ENCODE measurements around the gene ISG20L2. TPM values are rescaled to one million over a fixed set of nuclear protein-coding genes. Genes with fewer than 3 reads are reported as not detected.
"Not testable (repeated sequence)": the region's sequence is repeated elsewhere in the genome, so short reads cannot be mapped to it uniquely, and the experiment has no call there.

The ISG20L2 gene
- 12.4 TPM for total RNA-seq
- long read RNA-seq, transcript ISG20L2-202 (4 exons, 2,310 nt) = major isoform, 6 of 22 reads
- long read RNA-seq, transcript ISG20L2-201 (3 exons, 3,303 nt) = major isoform, 6 of 22 reads
- long read RNA-seq, partial matches to known transcripts = 5 of 22 reads
- long read RNA-seq, other reads (novel, unspliced or antisense) = 5 of 22 reads

- intact Hi-C loops (cut with DNase I) = loop anchor here (1.0 to 5.0 kb wide), 5 partner anchors 38 to 163 kb away; partner anchors contain the start of genes INSRR, PEAR1 and PRCC
Observed at GRCh38 chr1:156728599-156729462, at the start of gene ISG20L2. Gene ISG20L2 (minus strand): TSS chr1:156728766. CDS start chr1:156727652, 1,114 bp downstream.

DNA sequence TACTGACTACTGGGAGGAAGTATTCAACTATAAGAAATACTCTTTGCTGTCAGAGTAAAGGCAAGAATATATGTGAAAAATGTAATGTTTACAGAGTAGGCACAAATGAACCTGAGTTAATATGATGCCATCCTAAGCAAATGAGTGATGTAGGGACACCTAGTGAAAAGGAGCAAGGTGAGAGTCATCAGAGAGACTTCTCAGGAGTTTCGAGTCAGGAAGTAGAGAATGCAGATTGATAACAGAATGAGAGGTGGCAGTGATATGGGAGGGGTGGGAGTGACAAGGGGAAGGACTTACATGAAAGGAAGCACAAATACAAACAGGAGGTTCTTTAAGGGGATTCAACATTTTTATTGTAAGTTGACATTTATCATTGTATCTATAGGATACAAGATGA is 49.0 kb upstream of the ISG20L2 start:
- no peak for DNase-seq (ENCODE audit: low spot score)
- intact Hi-C loops (cut with DNase I) = no loop called here

More at GRCh38 chr1:156728599-156729462, at the start of gene ISG20L2:
- DNase-seq (ENCODE audit: low spot score) = peak; percentile 98

DNA sequence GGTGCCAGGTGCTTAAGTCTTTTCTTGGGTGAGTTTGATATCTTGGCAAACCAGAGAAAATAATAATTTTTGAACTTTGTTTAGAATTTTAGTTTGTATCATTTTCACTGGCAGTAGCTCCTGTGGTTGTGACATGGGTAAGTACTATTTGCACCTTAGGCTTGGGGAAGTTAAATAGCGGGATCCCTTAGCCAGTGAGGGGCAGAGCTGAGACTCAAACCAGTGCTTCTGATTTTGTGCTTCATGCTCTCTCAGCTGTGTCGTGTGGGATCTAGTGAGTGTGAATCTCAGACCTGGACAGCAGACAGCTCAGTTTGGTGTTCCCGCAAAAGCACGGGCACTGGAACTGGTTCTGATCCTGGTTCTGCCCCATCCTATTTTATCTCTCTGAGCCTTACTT is 48.4 kb upstream of the ISG20L2 start:
- DNase-seq (ENCODE audit: low spot score) = no peak
- intact Hi-C loops (cut with DNase I) = no loop called here

DNA sequence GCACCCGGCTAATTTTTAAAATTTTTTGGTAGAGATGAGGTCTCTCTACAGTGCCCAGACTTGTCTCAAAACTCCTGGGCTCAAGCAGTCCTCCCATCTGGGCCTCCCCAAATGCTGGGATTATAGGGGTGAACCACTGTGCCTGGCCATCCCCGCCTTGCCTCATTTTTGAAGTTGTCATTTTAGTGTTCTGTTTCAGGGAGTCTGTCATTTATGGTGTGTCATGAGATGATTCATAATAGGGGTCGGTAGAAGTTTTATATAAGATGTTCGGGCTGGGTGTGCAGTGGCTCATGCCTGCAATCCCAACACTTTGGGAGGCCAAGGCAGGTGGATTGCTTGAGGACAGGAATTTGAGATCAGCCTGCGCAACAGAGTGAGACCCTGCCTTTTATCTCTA is 47.2 kb upstream of the ISG20L2 start:
- intact Hi-C loops (cut with DNase I) = no loop called here
- no peak for DNase-seq (ENCODE audit: low spot score)

DNA sequence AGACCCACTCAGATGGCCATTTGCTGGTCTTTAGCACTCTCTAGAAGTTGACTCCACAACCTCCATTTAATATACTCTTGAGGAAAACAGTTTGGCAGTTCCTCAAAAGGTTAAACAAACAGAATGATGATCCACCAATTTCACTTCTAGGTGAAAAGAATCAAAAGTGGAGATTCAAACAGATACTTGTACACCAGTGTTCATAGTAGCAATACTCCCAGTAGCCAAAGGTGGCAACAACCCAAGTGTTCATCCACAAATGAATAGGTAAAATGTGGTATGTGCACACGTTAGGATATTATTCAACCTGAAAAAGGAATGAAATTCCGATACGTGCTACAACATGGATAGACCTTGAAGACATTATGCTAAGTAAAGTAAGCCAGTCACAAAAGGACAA is 45.0 kb upstream of the ISG20L2 start:
- no peak for DNase-seq (ENCODE audit: low spot score)
- intact Hi-C loops (cut with DNase I) = no loop called here

- intact Hi-C loops (cut with DNase I) = no loop called here
Observed at GRCh38 chr1:156772728-156773497, 44.3 kb upstream of the ISG20L2 start.

GRCh38 chr1:156772222-156772621 is 43.7 kb upstream of the ISG20L2 start:
- no peak for DNase-seq (ENCODE audit: low spot score)
- intact Hi-C loops (cut with DNase I) = no loop called here

More at GRCh38 chr1:156772728-156773497, 44.3 kb upstream of the ISG20L2 start:
- no peak for DNase-seq (ENCODE audit: low spot score)

- intact Hi-C loops (cut with DNase I) = loop anchor here (5.0 to 10.0 kb wide), 2 partner anchors 41 to 276 kb away; partner anchors contain the start of genes ARHGEF11, ISG20L2 and METTL25B
- DNase-seq (ENCODE audit: low spot score) = no peak
Observed at GRCh38 chr1:156768610-156769295, 40.2 kb upstream of the ISG20L2 start.

DNA sequence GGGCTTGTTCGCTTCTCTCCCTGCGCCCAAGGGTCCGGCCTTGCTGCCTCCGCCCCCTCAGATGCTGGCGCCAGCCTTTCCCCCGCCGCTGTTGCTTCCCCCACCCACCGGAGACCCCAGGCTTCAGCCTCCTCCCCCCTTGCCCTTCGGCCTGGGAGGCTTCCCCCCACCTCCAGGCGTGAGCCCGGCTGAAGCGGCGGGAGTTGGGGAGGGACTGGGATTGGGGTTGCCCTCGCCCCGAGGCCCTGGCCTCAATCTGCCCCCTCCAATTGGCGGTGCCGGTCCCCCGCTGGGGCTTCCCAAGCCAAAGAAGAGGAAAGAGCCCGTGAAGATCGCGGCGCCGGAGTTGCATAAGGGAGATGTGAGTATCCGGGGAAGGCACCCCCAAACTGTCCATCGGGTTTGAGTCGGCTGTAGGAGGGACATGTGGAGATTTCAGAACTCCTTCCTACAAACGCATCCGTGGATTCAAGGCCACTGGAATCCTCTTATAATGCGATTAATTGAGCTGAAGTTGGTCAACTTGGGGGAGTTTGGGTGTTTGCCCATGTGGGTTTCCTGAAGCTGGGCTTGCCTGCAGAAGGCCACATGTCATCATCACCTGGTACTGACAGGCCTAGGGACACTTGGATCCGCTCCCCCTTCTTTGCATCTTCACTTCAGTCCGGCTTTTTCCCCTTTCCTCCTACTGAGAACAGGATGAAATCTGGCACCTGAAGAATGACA is 39.5 kb upstream of the ISG20L2 start:
- no peak for DNase-seq (ENCODE audit: low spot score)
- intact Hi-C loops (cut with DNase I) = loop anchor here (1.0 to 10.0 kb wide), 3 partner anchors 27 to 277 kb away; partner anchors contain the start of genes ARHGEF11, ISG20L2, METTL25B and MRPL24

GRCh38 chr1:156767101-156767878 is 38.7 kb upstream of the ISG20L2 start, which contains the start of gene PRCC:
Gene PRCC (plus strand): TSS chr1:156767535. CDS start chr1:156767772, 237 bp downstream.
- intact Hi-C loops (cut with DNase I) = loop anchor here (1.0 to 10.0 kb wide), 3 partner anchors 26 to 278 kb away; partner anchors contain the start of genes ARHGEF11, ISG20L2, METTL25B and MRPL24
- DNase-seq (ENCODE audit: low spot score) = peak; percentile 99

- intact Hi-C loops (cut with DNase I) = loop anchor here (1.0 to 10.0 kb wide), 4 partner anchors 14 to 278 kb away; partner anchors contain the start of genes ARHGEF11, ISG20L2, METTL25B and MRPL24
- DNase-seq (ENCODE audit: low spot score) = no peak
Observed at GRCh38 chr1:156766298-156767100, 37.9 kb upstream of the ISG20L2 start.

DNA sequence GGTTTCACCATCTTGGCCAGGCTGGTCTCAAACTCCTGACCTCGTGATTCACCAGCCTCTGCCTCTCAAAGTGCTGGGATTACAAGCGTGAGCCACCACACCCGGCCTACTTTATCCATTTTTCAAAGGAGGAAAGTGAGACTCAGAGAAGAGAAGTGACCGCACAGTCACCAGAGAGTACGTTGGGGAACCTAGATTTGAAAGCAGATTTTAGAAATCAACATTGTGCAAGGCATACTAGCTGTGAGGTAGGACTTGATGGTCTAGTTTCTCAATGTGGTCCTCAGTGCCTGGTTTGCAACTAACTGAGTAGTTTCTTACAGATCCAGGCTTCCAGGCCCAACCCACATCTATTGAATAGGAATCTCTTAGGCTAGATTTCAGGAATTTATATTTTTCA is 37.1 kb upstream of the ISG20L2 start:
- intact Hi-C loops (cut with DNase I) = loop anchor here (1.0 to 10.0 kb wide), 3 partner anchors 13 to 279 kb away; partner anchors contain the start of genes ARHGEF11, ISG20L2 and METTL25B
- no peak for DNase-seq (ENCODE audit: low spot score)

DNA sequence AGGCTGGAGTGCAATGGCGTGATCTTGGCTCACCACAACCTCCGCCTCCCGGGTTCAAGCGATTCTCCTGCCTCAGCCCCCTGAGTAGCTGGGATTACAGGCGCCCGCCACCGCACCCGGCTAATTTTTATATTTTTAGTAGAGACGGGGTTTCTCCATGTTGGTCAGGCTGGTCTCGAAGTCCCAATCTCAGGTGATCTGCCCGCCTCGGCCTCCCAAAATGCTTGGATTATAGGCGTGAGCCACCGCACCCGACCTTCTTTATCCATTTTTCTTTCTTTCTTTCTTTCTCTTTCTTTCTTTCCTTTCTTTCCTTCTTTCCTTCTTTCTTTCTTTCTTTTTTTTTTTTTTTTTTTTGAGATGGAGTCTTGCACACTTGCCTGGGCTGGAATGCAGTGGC is 36.6 kb upstream of the ISG20L2 start:
- intact Hi-C loops (cut with DNase I) = loop anchor here (5.0 to 10.0 kb wide), 2 partner anchors 38 to 280 kb away; partner anchors contain the start of genes ARHGEF11, ISG20L2 and METTL25B
- DNase-seq (ENCODE audit: low spot score) = not testable (repeated sequence)

DNA sequence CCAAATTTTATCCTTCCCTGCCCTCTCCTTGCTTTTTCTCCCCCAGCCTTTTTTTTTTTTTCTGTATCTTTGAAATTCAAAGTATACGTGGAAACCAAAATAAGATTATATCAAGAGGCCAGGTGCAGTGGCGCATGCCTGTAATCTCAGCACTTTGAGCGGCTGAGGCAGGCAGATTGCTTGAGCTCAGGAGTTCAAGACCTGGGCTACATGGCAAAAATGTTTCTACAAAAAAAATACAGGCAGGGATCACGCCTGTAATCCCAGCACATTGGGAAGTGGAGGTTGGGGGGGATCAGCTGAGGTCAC is 32.2 kb upstream of the ISG20L2 start:
- intact Hi-C loops (cut with DNase I) = loop anchor here (10.0 kb wide), 1 partner anchor 284 kb away; the partner anchor contains the start of gene ARHGEF11
- no peak for DNase-seq (ENCODE audit: low spot score)

DNA sequence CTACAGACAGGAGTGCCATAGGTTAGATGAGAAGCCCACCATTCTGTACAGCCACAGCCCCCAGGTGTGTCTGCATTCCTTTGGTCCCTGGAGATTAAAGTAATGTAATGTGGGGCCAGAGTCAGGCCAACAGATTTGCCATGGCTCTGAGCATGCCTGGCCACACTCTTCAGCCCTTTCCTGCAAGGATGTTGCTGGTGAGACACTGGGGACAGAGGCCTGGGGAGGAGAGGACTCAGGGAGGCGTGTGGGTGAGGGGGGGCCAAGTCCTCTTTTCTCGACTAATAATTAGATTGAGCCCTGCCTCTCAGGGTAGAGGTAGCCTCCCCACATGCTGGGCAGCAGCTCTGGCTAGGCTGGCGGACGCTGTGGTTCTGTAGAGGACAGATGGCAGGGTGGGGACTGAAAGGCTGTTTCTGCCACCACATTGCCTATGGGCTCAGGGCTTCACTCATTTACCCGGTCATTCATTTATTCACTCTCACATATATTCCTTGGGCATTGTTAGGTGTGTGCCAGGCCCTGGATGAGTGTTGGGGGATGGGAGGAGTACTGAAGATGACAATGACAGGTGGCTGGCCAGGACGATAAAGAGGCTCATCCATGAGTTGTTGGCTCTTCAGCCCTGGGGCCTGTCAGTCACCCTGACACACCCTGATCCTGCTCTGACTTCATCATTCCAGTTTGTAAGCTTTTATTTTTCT is 31.7 kb upstream of the ISG20L2 start:
- no peak for DNase-seq (ENCODE audit: low spot score)
- intact Hi-C loops (cut with DNase I) = loop anchor here (10.0 kb wide), 1 partner anchor 285 kb away; the partner anchor contains the start of gene ARHGEF11

All from cardiac septum (tissue), 1 donor.